Measurements from ENCODE around the gene SDK1.

The SDK1 gene

DNA sequence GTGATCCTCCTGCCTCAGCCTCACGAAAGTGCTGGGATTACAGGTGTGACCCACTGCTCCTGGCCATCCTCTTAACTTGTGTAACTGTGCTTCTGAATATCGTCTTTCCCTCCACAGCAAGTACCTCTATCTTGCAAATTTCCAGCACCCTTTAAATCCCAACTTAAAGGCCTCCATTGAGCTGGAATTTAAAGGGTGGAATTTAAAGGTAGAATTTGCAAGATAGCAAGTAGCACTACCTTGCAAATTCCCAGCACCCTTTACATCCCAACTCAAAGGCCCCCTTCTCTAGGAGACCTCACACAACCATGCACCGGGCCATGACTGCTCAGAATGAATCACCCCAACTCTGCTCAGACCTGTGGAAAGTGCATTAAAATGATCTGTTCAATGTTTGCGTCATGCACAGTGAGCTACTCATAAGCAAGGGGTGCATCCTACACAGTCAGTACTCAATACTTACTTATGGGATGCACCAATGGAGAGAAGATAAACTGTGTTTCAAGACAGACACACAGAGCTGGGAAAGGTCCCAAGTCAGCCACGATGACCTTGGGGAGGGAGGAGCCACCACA is 17.8 kb upstream of the SDK1 start:
- no peak for TF ChIP-seq HDGF (IDR thresholded peaks at IDR 0.05; ENCODE audit: borderline replicate concordance)
- TF ChIP-seq NFRKB (IDR thresholded peaks at IDR 0.05), result no peak
- no peak for TF ChIP-seq BHLHE40 (IDR thresholded peaks at IDR 0.05; ENCODE audit: borderline replicate concordance)
- TF ChIP-seq CTBP1 (IDR thresholded peaks at IDR 0.05; ENCODE audit: borderline replicate concordance), result no peak
- no peak for TF ChIP-seq FOXM1 (IDR thresholded peaks at IDR 0.05; ENCODE audit: borderline replicate concordance)
- no peak for TF ChIP-seq ARNT (IDR thresholded peaks at IDR 0.05)
- no peak for TF ChIP-seq FOXA1 (IDR thresholded peaks at IDR 0.05)
- no peak for TF ChIP-seq LEF1 (IDR thresholded peaks at IDR 0.05; ENCODE audit: borderline replicate concordance)
- no peak for TF ChIP-seq L3MBTL2 (conservative IDR thresholded peaks at IDR 0.05)
- no peak for TF ChIP-seq SP1 (IDR thresholded peaks at IDR 0.05)
- TF ChIP-seq, protein P1, sequence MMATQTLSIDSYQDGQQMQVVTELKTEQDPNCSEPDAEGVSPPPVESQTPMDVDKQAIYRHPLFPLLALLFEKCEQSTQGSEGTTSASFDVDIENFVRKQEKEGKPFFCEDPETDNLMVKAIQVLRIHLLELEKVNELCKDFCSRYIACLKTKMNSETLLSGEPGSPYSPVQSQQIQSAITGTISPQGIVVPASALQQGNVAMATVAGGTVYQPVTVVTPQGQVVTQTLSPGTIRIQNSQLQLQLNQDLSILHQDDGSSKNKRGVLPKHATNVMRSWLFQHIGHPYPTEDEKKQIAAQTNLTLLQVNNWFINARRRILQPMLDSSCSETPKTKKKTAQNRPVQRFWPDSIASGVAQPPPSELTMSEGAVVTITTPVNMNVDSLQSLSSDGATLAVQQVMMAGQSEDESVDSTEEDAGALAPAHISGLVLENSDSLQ (IDR thresholded peaks at IDR 0.05), result no peak
- no peak for TF ChIP-seq ELF4 (IDR thresholded peaks at IDR 0.05)
- TF ChIP-seq FOXK2 (IDR thresholded peaks at IDR 0.05), result no peak
- TF ChIP-seq TARDBP (IDR thresholded peaks at IDR 0.05), result no peak
- TF ChIP-seq ZNF384 (IDR thresholded peaks at IDR 0.05), result no peak
- TF ChIP-seq SUZ12 (IDR thresholded peaks at IDR 0.05), result no peak
- DNase-seq (ENCODE audit: extremely low spot score), result no peak
- CTCF ChIA-PET, result no interaction called here
- POLR2A ChIA-PET, result interaction anchor here (1.7 kb wide), 1 partner anchor 97 kb away, joined by 3 read pairs; no protein-coding TSS in a partner anchor

DNA sequence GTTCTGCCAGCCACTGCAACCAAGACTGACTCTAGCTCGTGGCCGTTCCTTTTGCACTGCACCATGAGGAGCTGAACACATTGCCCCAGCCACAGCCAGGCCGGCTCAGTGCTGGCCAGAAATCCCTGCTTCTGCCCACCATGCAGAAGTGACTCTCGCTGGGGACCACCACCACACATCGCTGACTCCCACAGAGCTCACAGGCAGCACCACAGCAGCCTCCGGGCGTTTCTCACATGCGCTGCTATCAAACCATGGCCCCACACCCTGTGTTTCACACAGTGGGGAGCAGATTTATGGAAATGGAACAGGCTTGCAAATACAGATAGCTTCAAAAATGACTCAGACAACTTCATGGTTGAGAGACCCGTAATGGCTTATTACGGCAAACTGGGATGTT is 15.4 kb upstream of the SDK1 start:
- CTCF ChIA-PET, result no interaction called here
- POLR2A ChIA-PET, result no interaction called here
- no peak for TF ChIP-seq CTBP1 (IDR thresholded peaks at IDR 0.05; ENCODE audit: borderline replicate concordance)
- no peak for TF ChIP-seq TARDBP (IDR thresholded peaks at IDR 0.05)
- TF ChIP-seq FOXK2 (IDR thresholded peaks at IDR 0.05), result no peak
- no peak for TF ChIP-seq FOXM1 (IDR thresholded peaks at IDR 0.05; ENCODE audit: borderline replicate concordance)
- TF ChIP-seq BHLHE40 (IDR thresholded peaks at IDR 0.05; ENCODE audit: borderline replicate concordance), result no peak
- TF ChIP-seq, protein P1 (IDR thresholded peaks at IDR 0.05), result no peak
- no peak for TF ChIP-seq LEF1 (IDR thresholded peaks at IDR 0.05; ENCODE audit: borderline replicate concordance)
- no peak for TF ChIP-seq ZNF384 (IDR thresholded peaks at IDR 0.05)
- no peak for TF ChIP-seq SUZ12 (IDR thresholded peaks at IDR 0.05)
- TF ChIP-seq NFRKB (IDR thresholded peaks at IDR 0.05), result no peak
- TF ChIP-seq L3MBTL2 (conservative IDR thresholded peaks at IDR 0.05), result no peak
- DNase-seq (ENCODE audit: extremely low spot score), result no peak

DNA sequence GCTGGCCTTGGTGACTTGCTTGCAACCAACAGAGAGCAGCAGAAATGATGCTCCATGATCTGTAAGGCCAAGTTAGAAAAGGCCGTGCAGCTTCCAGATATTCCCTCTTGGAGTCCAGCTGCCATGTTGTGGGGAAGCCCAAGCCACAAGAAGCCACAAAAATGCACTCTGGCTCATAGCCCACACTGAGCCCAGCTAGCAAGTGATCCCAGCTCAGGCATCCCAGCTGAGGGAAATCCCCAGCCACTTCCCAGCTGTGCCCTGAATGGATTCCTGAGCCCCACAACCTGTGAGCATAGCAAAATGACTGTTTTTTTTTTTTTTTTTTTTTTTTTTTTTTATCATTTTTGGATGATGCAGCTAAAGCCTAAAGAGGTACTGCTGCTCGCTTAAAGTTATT is 11.1 kb upstream of the SDK1 start:
- TF ChIP-seq CTBP1 (IDR thresholded peaks at IDR 0.05; ENCODE audit: borderline replicate concordance) (no peak), ZNF384 (IDR thresholded peaks at IDR 0.05) (no peak), HDGF (IDR thresholded peaks at IDR 0.05; ENCODE audit: borderline replicate concordance) (no peak), FOXM1 (IDR thresholded peaks at IDR 0.05; ENCODE audit: borderline replicate concordance) (no peak), SUZ12 (IDR thresholded peaks at IDR 0.05) (no peak), ARNT (IDR thresholded peaks at IDR 0.05) (no peak), TARDBP (IDR thresholded peaks at IDR 0.05) (no peak), LEF1 (IDR thresholded peaks at IDR 0.05; ENCODE audit: borderline replicate concordance) (no peak), SP1 (IDR thresholded peaks at IDR 0.05) (no peak), BHLHE40 (IDR thresholded peaks at IDR 0.05; ENCODE audit: borderline replicate concordance) (no peak)
- ChIA-PET CTCF (no interaction called here), POLR2A (no interaction called here)
- DNase-seq (ENCODE audit: extremely low spot score), result no peak

DNA sequence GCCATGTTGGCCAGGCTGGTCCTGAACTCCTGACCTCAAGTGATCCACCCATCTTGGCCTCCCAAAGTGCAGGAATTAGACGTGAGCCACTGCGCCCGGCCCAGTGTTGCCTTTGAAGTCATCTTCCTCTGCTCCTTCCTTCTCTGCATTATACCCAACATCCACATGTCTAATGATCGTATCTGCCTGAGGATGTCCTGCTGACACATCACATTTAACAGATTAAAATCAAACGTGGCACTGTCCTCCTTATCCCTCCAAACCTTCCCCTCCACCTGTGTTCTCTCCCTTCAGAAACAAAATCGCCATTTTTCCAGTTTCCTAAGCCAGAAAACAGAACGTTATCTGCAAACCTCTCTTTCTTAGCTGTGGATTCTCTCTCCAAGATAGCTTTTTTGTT is 8.4 kb upstream of the SDK1 start:
- ChIA-PET CTCF (no interaction called here), POLR2A (no interaction called here)
- TF ChIP-seq FOXA1 (IDR thresholded peaks at IDR 0.05) (no peak), ELF4 (IDR thresholded peaks at IDR 0.05) (no peak), CTBP1 (IDR thresholded peaks at IDR 0.05; ENCODE audit: borderline replicate concordance) (no peak), NFRKB (IDR thresholded peaks at IDR 0.05) (no peak), BHLHE40 (IDR thresholded peaks at IDR 0.05; ENCODE audit: borderline replicate concordance) (no peak), FOXM1 (IDR thresholded peaks at IDR 0.05; ENCODE audit: borderline replicate concordance) (no peak), LEF1 (IDR thresholded peaks at IDR 0.05; ENCODE audit: borderline replicate concordance) (no peak), ARNT (IDR thresholded peaks at IDR 0.05) (no peak), L3MBTL2 (conservative IDR thresholded peaks at IDR 0.05) (no peak), ZNF384 (IDR thresholded peaks at IDR 0.05) (no peak), SP1 (IDR thresholded peaks at IDR 0.05) (no peak)
- TF ChIP-seq, protein P1 (IDR thresholded peaks at IDR 0.05), result no peak
- no peak for DNase-seq (ENCODE audit: extremely low spot score)

DNA sequence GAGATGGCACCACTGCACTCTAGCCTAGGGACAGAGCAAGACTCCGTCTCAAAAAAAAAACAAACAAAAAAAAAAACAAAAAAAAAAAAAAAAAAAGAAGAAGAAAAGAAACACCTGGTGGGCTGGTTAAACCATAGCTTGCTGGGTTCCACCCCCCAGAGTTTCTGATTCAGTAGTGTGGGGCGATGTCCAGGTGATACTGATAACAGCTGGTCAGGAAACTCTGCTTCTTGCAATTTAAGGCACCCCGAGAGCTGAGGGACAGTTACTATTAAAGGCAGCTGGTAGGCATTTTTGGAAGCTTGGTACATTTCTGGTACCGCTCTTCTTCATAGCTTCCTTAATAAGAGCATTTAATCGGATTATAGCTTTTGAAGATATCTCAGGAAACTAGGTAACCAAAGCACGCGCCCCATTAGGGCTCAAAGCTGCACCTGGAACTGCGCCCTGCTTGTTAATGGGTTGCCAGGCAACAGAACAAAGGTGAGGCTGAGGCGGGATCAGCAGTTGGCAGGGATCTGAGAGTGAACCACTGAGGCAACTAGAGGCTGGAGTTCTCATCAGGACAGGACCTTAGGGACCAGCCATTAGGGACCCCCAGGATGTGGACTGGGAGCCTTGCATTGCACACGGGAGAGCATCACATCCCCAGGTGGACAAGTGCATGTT is 6.5 kb upstream of the SDK1 start:
- TF ChIP-seq FOXA1 (IDR thresholded peaks at IDR 0.05) (no peak), TARDBP (IDR thresholded peaks at IDR 0.05) (no peak), ELF4 (IDR thresholded peaks at IDR 0.05) (no peak), SP1 (IDR thresholded peaks at IDR 0.05) (no peak), NFRKB (IDR thresholded peaks at IDR 0.05) (no peak), L3MBTL2 (conservative IDR thresholded peaks at IDR 0.05) (no peak), FOXK2 (IDR thresholded peaks at IDR 0.05) (no peak), SUZ12 (IDR thresholded peaks at IDR 0.05) (no peak), ZNF384 (IDR thresholded peaks at IDR 0.05) (no peak), HDGF (IDR thresholded peaks at IDR 0.05; ENCODE audit: borderline replicate concordance) (no peak), LEF1 (IDR thresholded peaks at IDR 0.05; ENCODE audit: borderline replicate concordance) (no peak), BHLHE40 (IDR thresholded peaks at IDR 0.05; ENCODE audit: borderline replicate concordance) (no peak), FOXM1 (IDR thresholded peaks at IDR 0.05; ENCODE audit: borderline replicate concordance) (no peak), ARNT (IDR thresholded peaks at IDR 0.05) (no peak), CTBP1 (IDR thresholded peaks at IDR 0.05; ENCODE audit: borderline replicate concordance) (no peak)
- TF ChIP-seq, protein P1 (IDR thresholded peaks at IDR 0.05), result no peak
- ChIA-PET POLR2A (no interaction called here), CTCF (no interaction called here)
- DNase-seq (ENCODE audit: extremely low spot score), result no peak
